CD8-positive, alpha-beta memory T cell (primary cell): ENCODE results near the gene ADAMTS18. TPM values are rescaled to one million over a fixed set of nuclear protein-coding genes. Genes with fewer than 3 reads are reported as not detected.
"Not testable (repeated sequence)": the region's sequence is repeated elsewhere in the genome, so short reads cannot be mapped to it uniquely, and the experiment has no call there.

Experiments used
- CTCF ChIA-PET: fragments of 350-600 bp; sonication (Branson Sonifier 250); formaldehyde crosslinking; loops from one replicate; lab custom pipeline; 2021; ENCODE audit warnings: antibody characterized with exemption; lab: Charles Lee
- POLR2A ChIA-PET: fragments of 350-600 bp; sonication (Branson Sonifier 250); formaldehyde crosslinking; loops from one replicate; lab custom pipeline; 2021; ENCODE audit warnings: antibody characterized with exemption; lab: Charles Lee
- DNase-seq, 5 donors: peaks; one replicate each; pipeline versions ENCODE4 v3.0.0 to v3.0.0-alpha.2; 2020 to 2022; ENCODE audit warnings: mixed read lengths in 1 of 5
- H3K27ac ChIP-seq: one replicate; pipeline ENCODE4 v1.7.0; 2013; ENCODE audit warnings: low read depth, mild to moderate bottlenecking, low read length, moderate library complexity
- H3K27me3 ChIP-seq: 2 replicates; pipeline ENCODE4 v1.7.0; 2013; ENCODE audit warnings: low read length, mild to moderate bottlenecking; ENCODE audit not compliant: insufficient read depth, poor library complexity, severe bottlenecking
- H3K36me3 ChIP-seq: 2 replicates; pipeline ENCODE4 v1.7.0; 2013; ENCODE audit warnings: mild to moderate bottlenecking, low read length, moderate library complexity; ENCODE audit not compliant: insufficient read depth
- H3K4me1 ChIP-seq: 2 replicates; pipeline ENCODE4 v1.7.0; 2013; ENCODE audit warnings: mild to moderate bottlenecking, low read length, moderate library complexity; ENCODE audit not compliant: insufficient read depth
- H3K4me3 ChIP-seq: 2 replicates; pipeline ENCODE4 v1.7.0; 2013; ENCODE audit warnings: mild to moderate bottlenecking, low read length
- H3K9me3 ChIP-seq: 2 replicates; pipeline ENCODE4 v1.7.0; 2013; ENCODE audit warnings: mild to moderate bottlenecking, low read length
- H3K27ac Mint-ChIP-seq, 8 donors: one replicate each; pipeline ENCODE4 v1.8.0; 2020 to 2021; ENCODE audit warnings: mixed read lengths in 8 of 8, mild to moderate bottlenecking in 6 of 8, inconsistent platforms in 3 of 8, moderate library complexity in 3 of 8
- H3K27me3 Mint-ChIP-seq, 2 donors: one replicate each; pipeline ENCODE4 v1.8.0; 2020 to 2021; ENCODE audit warnings: mixed read lengths in 2 of 2, mild to moderate bottlenecking in 1 of 2, moderate library complexity in 1 of 2
- H3K36me3 Mint-ChIP-seq, 3 donors: one replicate each; pipeline ENCODE4 v1.8.0; 2020 to 2021; ENCODE audit warnings: mixed read lengths in 3 of 3, inconsistent platforms in 1 of 3, mild to moderate bottlenecking in 1 of 3
- H3K4me1 Mint-ChIP-seq, 3 donors: one replicate each; pipeline ENCODE4 v1.8.0; 2020 to 2021; ENCODE audit warnings: mixed read lengths in 3 of 3, inconsistent platforms in 1 of 3, mild to moderate bottlenecking in 1 of 3
- H3K4me3 Mint-ChIP-seq, 7 donors: one replicate each; pipeline ENCODE4 v1.8.0; 2020 to 2021; ENCODE audit warnings: mixed read lengths in 7 of 7, mild to moderate bottlenecking in 6 of 7, moderate library complexity in 4 of 7, inconsistent platforms in 2 of 7
- H3K9me3 Mint-ChIP-seq, 5 donors: one replicate each; pipeline ENCODE4 v1.8.0; 2020 to 2022; ENCODE audit warnings: mixed read lengths in 5 of 5, mild to moderate bottlenecking in 3 of 5, moderate library complexity in 2 of 5, inconsistent platforms in 1 of 5
- polyA plus RNA-seq: library from polyadenylated mRNA; unstranded; fragments of 300-500 nt; fragmentation: Illumina TruSeq; gene quantifications from one replicate; pipeline ENCODE4 v1.2.3, GENCODE V29; 2021
- total RNA-seq, 2 experiments: library from RNA; stranded (reverse); gene quantifications; one replicate each; pipeline ENCODE4 v1.2.3, GENCODE V29; 2021

The ADAMTS18 gene
- total and polyA plus RNA-seq, 3 experiments from 2014 or later, result not detected

- no peaks in the 10 kb centered on the region for H3K9me3 ChIP-seq
- Mint-ChIP-seq H3K27me3 (no peaks in the 10 kb centered on the region), H3K36me3 (no peaks in the 10 kb centered on the region), H3K4me1 (no peaks in the 10 kb centered on the region), H3K9me3 (no peaks in the 10 kb centered on the region), H3K4me3 (no peak overlapping the region), H3K27ac (no peak overlapping the region)
- no peaks in the 10 kb centered on the region for H3K36me3 ChIP-seq
- H3K27me3 ChIP-seq, result no peaks in the 10 kb centered on the region
- H3K27ac ChIP-seq, result no peak overlapping the region
- no peak overlapping the region for H3K4me3 ChIP-seq
- ChIA-PET CTCF (no interaction called here), POLR2A (no interaction called here)
- no peaks in the 10 kb centered on the region for H3K4me1 ChIP-seq
- DNase-seq, result no peak
Observed at GRCh38 chr16:77297996-77298395, 136.8 kb downstream of the ADAMTS18 start.

GRCh38 chr16:77295896-77296295 lies 138.9 kb downstream of the ADAMTS18 start:
- H3K27ac ChIP-seq, result no peak overlapping the region
- ChIA-PET CTCF (no interaction called here), POLR2A (no interaction called here)
- H3K4me1 ChIP-seq, result no peaks in the 10 kb centered on the region
- Mint-ChIP-seq H3K4me3 (no peak overlapping the region), H3K9me3 (no peaks in the 10 kb centered on the region), H3K4me1 (no peaks in the 10 kb centered on the region), H3K27ac (no peak overlapping the region), H3K36me3 (no peaks in the 10 kb centered on the region), H3K27me3 (no peaks in the 10 kb centered on the region)
- no peaks in the 10 kb centered on the region for H3K9me3 ChIP-seq
- H3K4me3 ChIP-seq, result no peak overlapping the region
- H3K27me3 ChIP-seq, result no peaks in the 10 kb centered on the region
- DNase-seq, result no peak
- H3K36me3 ChIP-seq, result no peaks in the 10 kb centered on the region

- H3K9me3 ChIP-seq, result no peaks in the 10 kb centered on the region
- no peaks in the 10 kb centered on the region for H3K36me3 ChIP-seq
- no peak overlapping the region for H3K27ac ChIP-seq
- no peaks in the 10 kb centered on the region for H3K36me3 Mint-ChIP-seq
- no peak overlapping the region for H3K27ac Mint-ChIP-seq
- no peak overlapping the region for H3K4me3 Mint-ChIP-seq
- H3K9me3 Mint-ChIP-seq, result no peaks in the 10 kb centered on the region
- POLR2A ChIA-PET, result no interaction called here
- peaks cover 2 to 13% of the 10 kb centered on the region in 2 donors for H3K27me3 Mint-ChIP-seq
- DNase-seq, result no peak
- no peak overlapping the region for H3K4me3 ChIP-seq
- CTCF ChIA-PET, result no interaction called here
- no peaks in the 10 kb centered on the region for H3K4me1 Mint-ChIP-seq
- no peaks in the 10 kb centered on the region for H3K27me3 ChIP-seq
- no peaks in the 10 kb centered on the region for H3K4me1 ChIP-seq
Observed at GRCh38 chr16:77290451-77291115, 144.3 kb downstream of the ADAMTS18 start.

DNA sequence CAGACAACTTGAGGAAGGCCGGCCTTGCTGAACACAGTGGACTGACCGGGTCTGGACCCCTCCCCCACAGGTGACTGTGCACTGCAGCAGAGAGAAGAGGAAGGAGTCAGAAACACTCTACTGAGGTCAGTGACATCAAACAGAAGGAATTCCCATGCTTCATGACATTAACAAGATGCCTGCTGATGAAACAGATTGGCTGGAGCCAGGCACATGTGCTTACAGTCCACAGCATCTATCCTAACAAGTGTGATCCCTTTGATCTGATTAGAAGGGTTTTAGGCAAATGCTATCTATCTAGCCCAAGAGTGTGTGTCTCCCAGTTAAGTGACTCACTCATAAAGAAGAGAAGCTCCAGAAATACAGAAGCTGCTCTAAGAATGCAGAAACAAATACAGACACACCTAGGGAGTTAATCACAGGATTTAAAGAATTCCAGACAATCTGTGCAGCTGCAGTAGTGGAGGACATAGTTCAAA lies 145.5 kb downstream of the ADAMTS18 start:
- DNase-seq, result no peak
- no peaks in the 10 kb centered on the region for H3K4me1 Mint-ChIP-seq
- POLR2A ChIA-PET, result no interaction called here
- Histone ChIP-seq H3K4me3 (no peak overlapping the region), H3K36me3 (no peaks in the 10 kb centered on the region), H3K4me1 (no peaks in the 10 kb centered on the region), H3K27ac (no peak overlapping the region), H3K27me3 (no peaks in the 10 kb centered on the region), H3K9me3 (no peaks in the 10 kb centered on the region)
- no peaks in the 10 kb centered on the region for H3K9me3 Mint-ChIP-seq
- peaks cover 2 to 18% of the 10 kb centered on the region in 2 donors for H3K27me3 Mint-ChIP-seq
- CTCF ChIA-PET, result no interaction called here
- H3K36me3 Mint-ChIP-seq, result no peaks in the 10 kb centered on the region
- no peak overlapping the region for H3K27ac Mint-ChIP-seq
- no peak overlapping the region for H3K4me3 Mint-ChIP-seq

DNA sequence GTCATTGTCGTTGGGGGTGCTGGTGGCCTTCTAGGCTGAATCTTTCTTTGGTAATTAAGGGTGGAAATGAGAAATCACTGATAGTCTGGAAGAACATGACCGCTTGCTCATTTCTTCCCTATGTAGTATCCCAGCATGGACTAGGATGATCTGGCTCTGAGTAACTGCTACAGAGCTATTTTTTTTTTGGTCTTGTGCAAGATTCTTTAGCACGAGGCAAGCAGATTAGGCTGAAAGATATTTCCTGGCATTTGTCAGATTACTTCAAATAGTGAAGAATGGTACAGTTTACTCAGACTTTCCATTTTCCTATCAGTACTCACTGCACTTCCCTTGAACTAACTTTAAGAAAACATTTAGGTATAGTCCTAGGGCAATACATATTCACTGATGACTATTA lies 146.6 kb downstream of the ADAMTS18 start:
- no peak overlapping the region for H3K4me3 Mint-ChIP-seq
- H3K27ac Mint-ChIP-seq, result no peak overlapping the region
- H3K4me1 ChIP-seq, result no peaks in the 10 kb centered on the region
- H3K36me3 ChIP-seq, result no peaks in the 10 kb centered on the region
- no peak overlapping the region for H3K27ac ChIP-seq
- H3K36me3 Mint-ChIP-seq, result no peaks in the 10 kb centered on the region
- ChIA-PET POLR2A (no interaction called here), CTCF (no interaction called here)
- H3K4me3 ChIP-seq, result no peak overlapping the region
- H3K27me3 ChIP-seq, result no peaks in the 10 kb centered on the region
- H3K9me3 ChIP-seq, result no peaks in the 10 kb centered on the region
- peaks cover 4 to 22% of the 10 kb centered on the region in 2 donors for H3K27me3 Mint-ChIP-seq
- H3K4me1 Mint-ChIP-seq, result no peaks in the 10 kb centered on the region
- H3K9me3 Mint-ChIP-seq, result no peaks in the 10 kb centered on the region
- DNase-seq, result no peak

DNA sequence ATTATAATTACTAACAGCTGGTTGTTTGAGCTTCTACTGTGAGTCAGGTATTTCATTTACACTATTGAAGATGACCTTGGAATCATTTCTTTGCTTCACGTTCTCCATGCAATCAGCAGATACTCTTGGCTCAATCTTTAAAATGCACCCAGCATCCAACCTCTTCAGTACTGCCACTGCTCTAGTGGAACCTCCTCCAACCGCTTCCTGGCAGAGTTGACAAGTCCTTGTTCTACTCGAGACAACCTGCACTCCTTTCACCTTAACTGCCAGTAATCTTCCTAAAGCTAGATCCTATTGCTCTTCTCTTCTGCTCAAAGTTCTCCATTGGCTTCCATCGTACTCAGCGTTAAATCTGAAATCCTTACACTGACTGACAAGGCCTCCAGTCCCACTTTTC lies 149.2 kb downstream of the ADAMTS18 start:
- no peaks in the 10 kb centered on the region for H3K9me3 ChIP-seq
- H3K27ac Mint-ChIP-seq, result no peak overlapping the region
- H3K4me1 Mint-ChIP-seq, result no peaks in the 10 kb centered on the region

GRCh38 chr16:77282345-77282744 lies 152.5 kb downstream of the ADAMTS18 start:
- Histone ChIP-seq H3K27me3 (no peaks in the 10 kb centered on the region), H3K9me3 (no peaks in the 10 kb centered on the region), H3K4me1 (no peaks in the 10 kb centered on the region), H3K27ac (no peak overlapping the region), H3K4me3 (no peak overlapping the region), H3K36me3 (no peaks in the 10 kb centered on the region)
- no peaks in the 10 kb centered on the region for H3K4me1 Mint-ChIP-seq
- no peak overlapping the region for H3K4me3 Mint-ChIP-seq
- no peak overlapping the region for H3K27ac Mint-ChIP-seq
- ChIA-PET CTCF (no interaction called here), POLR2A (no interaction called here)
- no peaks in the 10 kb centered on the region for H3K9me3 Mint-ChIP-seq
- DNase-seq, result no peak
- no peaks in the 10 kb centered on the region for H3K36me3 Mint-ChIP-seq
- peaks cover 8 to 24% of the 10 kb centered on the region in 2 donors for H3K27me3 Mint-ChIP-seq

More for the DNA sequence above, 149.2 kb downstream of the ADAMTS18 start:
- Mint-ChIP-seq H3K9me3 (no peaks in the 10 kb centered on the region), H3K27me3 (peaks cover 4 to 26% of the 10 kb centered on the region in 2 donors), H3K36me3 (no peaks in the 10 kb centered on the region), H3K4me3 (no peak overlapping the region)
- H3K36me3 ChIP-seq, result no peaks in the 10 kb centered on the region
- CTCF ChIA-PET, result no interaction called here
- no peak overlapping the region for H3K4me3 ChIP-seq
- no peak for DNase-seq
- POLR2A ChIA-PET, result no interaction called here
- H3K4me1 ChIP-seq, result no peaks in the 10 kb centered on the region
- H3K27me3 ChIP-seq, result no peaks in the 10 kb centered on the region
- no peak overlapping the region for H3K27ac ChIP-seq

DNA sequence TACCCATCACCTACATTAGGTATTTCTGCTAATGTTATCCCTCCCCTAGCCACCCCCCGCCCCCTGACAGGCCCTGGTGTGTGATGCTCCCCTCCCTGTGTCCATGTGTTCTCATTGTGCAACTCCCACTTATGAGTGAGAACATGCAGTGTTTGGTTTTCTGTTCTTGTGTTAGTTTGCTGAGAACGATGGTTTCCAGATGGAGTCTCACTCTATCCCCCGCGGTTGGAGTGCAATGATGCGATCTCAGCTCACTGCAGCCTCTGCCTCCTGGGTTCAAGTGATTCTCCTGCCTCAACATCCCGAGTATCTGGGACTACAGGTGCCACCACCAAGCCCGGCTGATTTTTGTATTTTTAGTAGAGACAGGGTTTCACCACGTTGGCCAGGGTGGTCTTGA lies 155.5 kb downstream of the ADAMTS18 start:
- peaks cover 10 to 21% of the 10 kb centered on the region in 2 donors for H3K27me3 Mint-ChIP-seq
- H3K27ac ChIP-seq, H3K4me1 Mint-ChIP-seq, H3K27ac Mint-ChIP-seq, H3K4me3 Mint-ChIP-seq, H3K36me3 Mint-ChIP-seq, H3K36me3 ChIP-seq, POLR2A ChIA-PET, DNase-seq, H3K27me3 ChIP-seq, H3K9me3 ChIP-seq, CTCF ChIA-PET, H3K4me3 ChIP-seq, H3K4me1 ChIP-seq, H3K9me3 Mint-ChIP-seq: not testable (repeated sequence)
